Neuron (in vitro differentiated cells): ENCODE data around the gene ELAC2.

Experiments
- H2AFZ ChIP-seq: one replicate; pipeline ENCODE4 v1.6.1; 2013; ENCODE audit warnings: low read depth, mild to moderate bottlenecking, inconsistent platforms, low read length, moderate library complexity
- H3K27me3 ChIP-seq: one replicate; pipeline ENCODE4 v1.6.1; 2013; ENCODE audit warnings: low read length; ENCODE audit not compliant: insufficient read depth
- H3K36me3 ChIP-seq: one replicate; pipeline ENCODE4 v1.6.1; 2013; ENCODE audit warnings: low read length; ENCODE audit not compliant: insufficient read depth
- H3K4me1 ChIP-seq: one replicate; pipeline ENCODE4 v1.6.1; 2013; ENCODE audit warnings: low read length; ENCODE audit not compliant: insufficient read depth
- H3K4me3 ChIP-seq: 2 replicates; pipeline ENCODE4 v1.5.1; 2013; ENCODE audit warnings: mild to moderate bottlenecking, low read length, moderate library complexity
- H3K9me3 ChIP-seq: one replicate; pipeline ENCODE4 v1.6.1; 2013; ENCODE audit warnings: low read length

The ELAC2 gene

DNA sequence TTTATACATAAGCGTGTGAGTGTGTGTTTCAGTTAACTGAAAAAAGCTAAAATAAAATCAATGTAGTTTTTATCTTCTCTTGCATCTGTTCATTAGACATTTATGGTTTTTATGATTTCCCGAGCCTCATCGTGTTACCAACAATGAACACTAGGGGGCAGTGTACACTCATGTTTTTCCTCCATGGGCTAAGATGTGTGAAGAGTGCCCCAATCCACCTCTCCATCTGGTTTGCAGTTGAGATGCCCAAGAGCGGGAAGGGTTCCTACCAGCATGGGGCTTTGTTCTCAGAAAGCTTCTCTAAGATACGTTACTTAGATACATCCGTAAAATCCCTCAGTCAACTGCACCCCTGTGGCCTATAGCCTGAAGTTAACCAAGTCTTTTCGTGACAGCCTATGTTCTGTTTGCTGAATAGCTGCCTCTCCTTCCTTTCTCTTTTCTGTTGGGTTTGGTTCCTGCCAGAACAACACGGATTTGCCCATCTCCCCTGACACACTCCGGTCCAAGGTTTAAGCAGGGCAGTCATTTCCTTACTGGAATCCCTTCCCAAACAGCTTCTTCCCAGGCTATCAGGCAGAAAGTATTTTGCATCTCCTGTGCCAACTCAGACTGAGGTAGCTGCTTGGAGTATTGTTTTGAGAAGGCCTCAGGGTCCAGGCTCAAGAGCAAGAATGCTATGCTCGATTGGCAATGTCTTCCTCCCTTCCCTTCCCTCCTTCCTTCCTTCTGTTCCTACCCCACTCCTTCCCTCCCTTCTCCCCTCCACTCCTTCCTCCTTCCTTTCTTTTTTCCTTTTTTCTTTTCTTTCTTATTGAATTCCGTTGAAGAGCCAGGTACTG, 12.9 kb upstream of the ELAC2 start:
- Histone ChIP-seq H3K4me3 (no peak overlapping the region), H3K4me1 (no peaks in the 10 kb centered on the region), H3K36me3 (no peaks in the 10 kb centered on the region), H2AFZ (no peak overlapping the region), H3K9me3 (no peaks in the 10 kb centered on the region), H3K27me3 (no peaks in the 10 kb centered on the region)

GRCh38 chr17:13030056-13030455, 12.2 kb upstream of the ELAC2 start:
- no peak overlapping the region for H3K4me3 ChIP-seq
- H3K4me1 ChIP-seq = no peaks in the 10 kb centered on the region

GRCh38 chr17:13029340-13029739, 11.5 kb upstream of the ELAC2 start:
- Histone ChIP-seq H3K9me3 (no peaks in the 10 kb centered on the region), H3K36me3 (no peaks in the 10 kb centered on the region), H3K4me1 (peaks cover under 1% of the 10 kb centered on the region), H2AFZ (no peak overlapping the region), H3K27me3 (no peaks in the 10 kb centered on the region), H3K4me3 (no peak overlapping the region)

More at GRCh38 chr17:13030056-13030455, 12.2 kb upstream of the ELAC2 start:
- Histone ChIP-seq H3K27me3 (no peaks in the 10 kb centered on the region), H3K36me3 (no peaks in the 10 kb centered on the region), H2AFZ (no peak overlapping the region), H3K9me3 (no peaks in the 10 kb centered on the region)

DNA sequence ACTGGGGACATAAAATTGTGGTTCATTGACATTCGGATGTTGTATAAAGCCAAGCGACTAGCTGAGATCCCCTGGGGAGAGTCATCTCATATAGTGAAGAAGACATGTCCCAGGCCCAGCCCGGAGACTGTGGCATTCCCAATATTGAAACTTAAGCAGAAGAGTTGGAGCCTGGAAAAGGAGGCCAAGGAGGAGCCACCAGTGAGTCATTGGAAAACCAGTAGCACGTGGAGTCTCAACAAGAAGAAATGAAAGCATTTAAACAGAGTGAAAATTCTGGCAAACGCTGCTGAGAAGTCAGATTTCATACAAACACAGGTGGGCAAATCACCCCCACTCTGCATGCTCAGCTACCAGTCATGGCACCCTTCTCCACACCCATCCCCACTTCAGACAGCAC, 9.4 kb upstream of the ELAC2 start:
- Histone ChIP-seq H3K4me3 (no peak overlapping the region), H3K27me3 (no peaks in the 10 kb centered on the region), H2AFZ (no peak overlapping the region), H3K36me3 (no peaks in the 10 kb centered on the region), H3K9me3 (no peaks in the 10 kb centered on the region), H3K4me1 (peaks cover 2% of the 10 kb centered on the region)

DNA sequence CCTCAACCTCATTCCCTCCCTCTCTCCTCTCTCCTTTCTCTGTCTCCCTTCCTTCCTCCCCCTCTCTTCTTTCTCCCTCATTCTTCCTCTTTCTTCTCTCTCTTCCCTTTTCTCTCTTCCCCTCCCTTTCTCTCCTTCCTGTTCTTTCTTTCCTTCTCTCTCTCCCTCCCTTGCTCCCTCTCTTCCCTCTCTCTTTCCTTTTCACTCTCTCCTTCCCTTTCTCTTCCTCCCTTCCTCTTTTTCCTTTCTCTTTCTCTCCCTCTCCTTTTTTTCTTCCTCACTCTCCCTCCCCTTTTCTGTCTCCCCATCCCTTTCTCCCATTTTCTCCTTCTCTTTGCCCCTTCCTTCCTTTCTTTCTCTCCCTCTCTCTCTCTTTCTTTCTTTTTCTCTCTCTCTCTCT, 7.9 kb upstream of the ELAC2 start:
- Histone ChIP-seq H3K4me1 (peaks cover 2% of the 10 kb centered on the region), H3K27me3 (no peaks in the 10 kb centered on the region), H3K4me3 (no peak overlapping the region), H3K9me3 (no peaks in the 10 kb centered on the region), H2AFZ (no peak overlapping the region), H3K36me3 (no peaks in the 10 kb centered on the region)

GRCh38 chr17:13025258-13025627, 7.4 kb upstream of the ELAC2 start:
- Histone ChIP-seq H3K36me3 (no peaks in the 10 kb centered on the region), H3K4me3 (no peak overlapping the region), H3K27me3 (no peaks in the 10 kb centered on the region), H3K4me1 (peaks cover 2% of the 10 kb centered on the region), H3K9me3 (no peaks in the 10 kb centered on the region), H2AFZ (no peak overlapping the region)

DNA sequence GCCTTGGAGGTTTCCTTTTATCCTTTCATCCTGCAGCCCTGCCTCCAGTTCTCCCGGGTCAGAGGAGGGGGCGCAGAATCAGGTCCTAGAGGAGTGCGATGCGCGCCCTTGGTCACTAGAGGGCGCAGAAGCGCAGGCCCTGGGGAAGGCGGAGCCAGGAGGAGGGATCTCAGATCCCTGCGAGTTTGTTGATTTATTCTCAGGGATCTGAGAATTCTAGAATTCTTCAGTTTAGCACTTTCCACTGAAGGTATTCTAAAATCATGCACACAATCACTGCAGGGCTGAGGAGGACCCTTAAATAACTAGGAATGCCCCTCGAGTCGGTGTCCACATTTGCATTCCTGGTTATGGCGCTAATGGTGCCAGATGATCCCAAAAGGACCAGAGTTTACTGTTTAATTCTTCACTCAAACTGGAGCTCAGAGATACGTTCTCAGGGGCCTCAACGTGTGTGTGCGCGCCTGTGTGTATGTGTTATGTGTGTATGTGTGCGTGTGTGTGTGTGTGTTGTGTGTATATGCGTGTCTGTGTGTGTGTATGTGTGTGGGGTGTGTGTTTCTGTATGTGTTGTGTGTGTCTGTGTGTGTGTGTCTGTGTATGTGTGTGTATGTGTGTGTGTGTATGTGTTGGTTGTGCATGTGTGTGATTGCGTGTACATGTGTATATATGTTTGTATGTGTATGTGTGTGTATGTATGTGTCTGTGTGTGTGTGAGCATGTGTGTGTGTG, 6.9 kb upstream of the ELAC2 start:
- Histone ChIP-seq H3K36me3 (no peaks in the 10 kb centered on the region), H2AFZ (no peak overlapping the region), H3K4me3 (peak overlapping the region; percentile 20), H3K9me3 (no peaks in the 10 kb centered on the region), H3K4me1 (peaks cover 2% of the 10 kb centered on the region), H3K27me3 (no peaks in the 10 kb centered on the region)

GRCh38 chr17:13024016-13024415, 6.2 kb upstream of the ELAC2 start:
- Histone ChIP-seq H3K4me3 (no peak overlapping the region), H3K4me1 (peaks cover 2% of the 10 kb centered on the region), H3K9me3 (no peaks in the 10 kb centered on the region), H3K27me3 (no peaks in the 10 kb centered on the region), H2AFZ (peak overlapping the region; percentile 6), H3K36me3 (no peaks in the 10 kb centered on the region)

DNA sequence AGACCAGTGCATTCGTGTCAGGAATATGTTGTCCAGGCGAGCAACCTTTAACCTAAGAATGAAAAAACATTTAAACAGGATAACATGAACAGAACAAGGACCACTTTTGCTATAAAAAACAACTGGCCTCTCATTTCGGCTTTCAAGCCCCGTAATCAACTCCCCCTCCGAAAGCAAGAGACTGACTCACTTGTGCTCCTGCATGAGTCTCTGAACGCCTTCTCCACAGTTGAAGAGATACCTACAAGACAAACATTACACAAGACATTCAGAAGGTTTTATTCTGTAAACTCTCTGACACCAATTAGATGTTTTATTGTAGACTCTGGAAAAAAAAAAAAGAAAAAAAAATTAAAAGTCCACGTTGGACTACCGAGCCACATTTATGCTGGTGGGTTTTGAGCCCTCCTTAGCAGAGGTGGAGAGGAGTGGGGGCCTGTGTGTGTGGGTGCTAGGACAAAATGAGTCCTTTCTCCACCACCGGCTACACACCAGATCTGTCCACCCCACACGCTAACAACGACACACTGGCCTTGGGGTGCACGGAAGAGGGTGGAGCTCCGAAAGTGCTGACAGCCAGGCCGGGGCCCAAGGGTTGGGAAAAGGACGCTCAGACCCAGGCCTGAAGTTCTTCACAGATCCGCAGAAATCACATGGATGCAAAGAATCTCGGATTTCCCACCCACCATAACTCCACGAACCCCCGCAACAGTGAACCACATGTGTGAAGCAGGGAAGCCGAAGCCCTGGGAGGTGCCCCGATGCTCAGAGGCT, 759 bp downstream of the ELAC2 start:
- H3K4me1 ChIP-seq = peaks cover 8% of the 10 kb centered on the region

GRCh38 chr17:13014801-13015200, 3.0 kb downstream of the ELAC2 start:
- Histone ChIP-seq H3K4me1 (peaks cover 8% of the 10 kb centered on the region), H3K4me3 (no peak overlapping the region), H2AFZ (no peak overlapping the region), H3K27me3 (no peaks in the 10 kb centered on the region), H3K36me3 (peaks cover 60% of the 10 kb centered on the region), H3K9me3 (no peaks in the 10 kb centered on the region)

More for the DNA sequence above, 759 bp downstream of the ELAC2 start:
- peaks cover 39% of the 10 kb centered on the region for H3K36me3 ChIP-seq
- H3K4me3 ChIP-seq = peak overlapping the region; percentile 75
- no peaks in the 10 kb centered on the region for H3K9me3 ChIP-seq
- H3K27me3 ChIP-seq = no peaks in the 10 kb centered on the region
- peak overlapping the region; percentile 73 for H2AFZ ChIP-seq

- no peaks in the 10 kb centered on the region for H3K4me1 ChIP-seq
- no peaks in the 10 kb centered on the region for H3K9me3 ChIP-seq
- H3K36me3 ChIP-seq = peaks cover 77% of the 10 kb centered on the region
- no peak overlapping the region for H2AFZ ChIP-seq
- H3K27me3 ChIP-seq = no peaks in the 10 kb centered on the region
- H3K4me3 ChIP-seq = no peak overlapping the region
These were observed 6.9 kb downstream of the ELAC2 start for GRCh38 chr17:13010959-13011358.

DNA sequence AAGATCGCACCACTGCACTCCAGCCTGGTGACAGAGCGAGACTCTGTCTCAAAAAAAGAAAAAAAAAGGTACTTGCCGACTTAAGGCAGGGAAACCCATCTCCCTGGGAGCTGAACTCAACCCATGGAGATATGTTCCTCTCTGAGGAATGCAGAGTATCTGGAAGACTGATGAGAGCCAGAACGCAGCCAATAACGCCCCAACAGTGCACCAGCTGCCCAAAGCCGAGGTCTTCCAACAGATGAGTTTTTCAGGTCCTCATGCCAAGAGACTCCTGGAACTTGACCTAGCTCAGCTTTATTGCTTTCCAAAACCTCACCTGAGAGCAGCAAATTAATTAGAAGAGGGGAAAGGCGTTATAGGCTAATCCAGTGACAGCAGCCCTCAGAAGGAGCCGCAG, 9.4 kb downstream of the ELAC2 start:
- H3K9me3 ChIP-seq = no peaks in the 10 kb centered on the region
- no peak overlapping the region for H2AFZ ChIP-seq
- no peaks in the 10 kb centered on the region for H3K4me1 ChIP-seq
- no peaks in the 10 kb centered on the region for H3K27me3 ChIP-seq
- peaks cover 71% of the 10 kb centered on the region for H3K36me3 ChIP-seq
- H3K4me3 ChIP-seq = no peak overlapping the region

DNA sequence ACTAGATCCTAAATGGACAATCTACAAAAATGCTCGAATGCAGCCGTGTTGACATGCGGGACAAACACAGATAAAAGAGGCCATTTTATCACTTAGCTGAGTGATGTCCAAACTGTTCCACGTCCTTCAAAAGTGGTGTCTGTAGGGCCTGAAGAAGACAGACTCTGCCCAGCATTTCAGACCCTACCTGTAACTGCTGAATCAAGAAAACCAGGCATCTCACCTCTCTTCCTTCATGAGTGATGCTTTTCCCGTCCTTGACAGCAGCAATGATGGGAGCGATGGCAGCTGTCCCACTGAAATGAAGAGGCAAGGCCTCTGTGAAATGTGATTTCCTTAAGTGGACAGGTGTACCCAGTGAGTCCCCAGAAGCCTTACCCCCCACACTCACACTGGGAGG, 12.3 kb downstream of the ELAC2 start:
- H3K36me3 ChIP-seq = peaks cover 52% of the 10 kb centered on the region
- no peak overlapping the region for H2AFZ ChIP-seq
- H3K4me1 ChIP-seq = peaks cover 16% of the 10 kb centered on the region
- no peaks in the 10 kb centered on the region for H3K9me3 ChIP-seq
- H3K4me3 ChIP-seq = no peak overlapping the region
- H3K27me3 ChIP-seq = no peaks in the 10 kb centered on the region
